ENCODE data around the gene KCNN3.

- TF ChIP-seq TSHZ2 (CRISPR knock-in tag; IDR thresholded peaks at IDR 0.05), result no peak
- TF ChIP-seq RARB (CRISPR knock-in tag; IDR thresholded peaks at IDR 0.05), result no peak
- TF ChIP-seq CREB5 (CRISPR knock-in tag; IDR thresholded peaks at IDR 0.05; ENCODE audit: low read depth), result no peak
- TF ChIP-seq PATZ1 (CRISPR knock-in tag; IDR thresholded peaks at IDR 0.05; ENCODE audit: borderline replicate concordance), result no peak
Measured at GRCh38 chr1:154696456-154696855, 173.6 kb downstream of the KCNN3 start.

Data from SK-N-SH treated with all-trans-retinoic acid at 6 μM for 48 hours (cell line).